Psoas muscle (tissue), 8 donors: ENCODE results near the gene RRP1B. TPM values are rescaled to one million over a fixed set of nuclear protein-coding genes. Genes with fewer than 3 reads are reported as not detected.

Experiments used
- ATAC-seq, 4 donors: fragments of 200-7000 bp; cut with Tn5 transposase; one replicate each; pipeline ENCODE4 v1.9.1; 2020; ENCODE audit warnings: moderate library complexity in 3 of 4, mild to moderate bottlenecking in 2 of 4
- DNase-seq, 2 donors: peaks; one replicate each; pipeline ENCODE4 v3.0.0-alpha.2; 2020
- H3K27ac ChIP-seq: fragments of 200-600 bp; one replicate; pipeline ENCODE4 v1.8.0; 2022
- H3K27me3 ChIP-seq, 3 donors: fragments of 200-600 bp in 1 of 3; one replicate each; pipeline versions ENCODE4 v1.6.1 to v1.8.0; 2013 to 2022; ENCODE audit warnings: low read length in 2 of 3, mild to moderate bottlenecking in 2 of 3, moderate library complexity in 1 of 3; ENCODE audit not compliant: insufficient read depth in 3 of 3
- H3K36me3 ChIP-seq, 2 donors: fragments of 200-600 bp in 1 of 2; one replicate each; pipeline versions ENCODE4 v1.6.1 to v1.8.0; 2013 to 2022; ENCODE audit warnings: low read depth in 1 of 2, mild to moderate bottlenecking in 1 of 2, moderate library complexity in 1 of 2; ENCODE audit not compliant: insufficient read depth in 1 of 2
- H3K4me1 ChIP-seq: fragments of 200-600 bp; one replicate; pipeline ENCODE4 v1.8.0; 2022
- H3K4me3 ChIP-seq: fragments of 200-600 bp; one replicate; pipeline ENCODE4 v1.8.0; 2022; ENCODE audit warnings: mild to moderate bottlenecking
- H3K9me3 ChIP-seq: fragments of 200-600 bp; one replicate; pipeline ENCODE4 v1.8.0; 2022
- CTCF ChIP-seq: fragments of 200-600 bp; IDR thresholded peaks from one replicate; pipeline ENCODE4 v1.8.0; 2022; ENCODE audit warnings: antibody characterized with exemption
- WGBS, 3 donors: extraction: QIAGEN DNeasy Blood & Tissue Kit; methylation state at CpG; one replicate each; pipeline versions ENCODE4 v1.1.6 to v1.1.7; 2013; 5-methylcytosine and 5-hydroxymethylcytosine counted together
- intact Hi-C, 2 donors: fragments of 100-400 bp; cut with DNase I; formaldehyde crosslinking; loops; one replicate each; pipeline versions ENCODE4 v1.11.0 to v1.14.2; 2022
- polyA plus RNA-seq, 3 donors: library from polyadenylated mRNA; stranded (reverse); fragments of 200-250 nt; gene quantifications; one replicate each; pipeline ENCODE4 v1.2.3, GENCODE V29; 2013
- total RNA-seq, 4 donors: library from RNA; stranded (reverse); fragmentation: NEBNext Ultra II Directional in 2 of 4; extraction: Animal tissue kit (Norgen Biotek cat#: 25700) in 2 of 4; gene quantifications; one replicate each; pipeline versions ENCODE4 v1.2.1 to v1.2.4, GENCODE V29; 2021 to 2023
- donor health status: healthy with polysubstance abuse.
- donor health status: DM: no; HTN: no; CAD: no; lungs with moderate emphysema.
- donor health status: Bipolar disorder and iron deficiency.
- donor health status: healthy.
- donor health status: DM: yes; HTN: yes; CAD: no.
- donor health status: DM: no; HTN: no; CAD: no.
- donor health status: DM: no; HTN: no; CAD: no.
- donor health status: DM: yes; HTN: yes; CAD: no.

RRP1B gene
- total and polyA plus RNA-seq, 7 donors, result 6.0 to 21.6 (median 20.2) TPM

- DNase-seq (peak; percentile 12 to 48), ATAC-seq (no peak)
- Histone ChIP-seq H3K27me3 (no peaks in the 10 kb centered on the region), H3K4me1 (peaks cover 23% of the 10 kb centered on the region), H3K9me3 (no peaks in the 10 kb centered on the region), H3K36me3 (no peaks in the 10 kb centered on the region), H3K4me3 (no peak overlapping the region), H3K27ac (no peak overlapping the region)
- intact Hi-C loops, result loop anchor here in 1 of 2 donors (5.0 kb wide), 1 partner anchor 60 kb away; the partner anchor contains the start of gene CSTB
- TF ChIP-seq CTCF, result no peak
- 85 to 86% (median 85%) methylated on average over 13 of the region's 13 CpGs for WGBS, 3 donors
Measured at GRCh38 chr21:43717166-43717853, 58.0 kb downstream of the RRP1B start.

GRCh38 chr21:43717967-43718871 lies 58.9 kb downstream of the RRP1B start:
- TF ChIP-seq CTCF, result no peak
- Histone ChIP-seq H3K4me1 (peaks cover 16% of the 10 kb centered on the region), H3K36me3 (peaks cover 0 to 2% of the 10 kb centered on the region in 2 donors), H3K4me3 (peak overlapping the region; percentile 85), H3K27ac (peak overlapping the region; percentile 86), H3K27me3 (no peaks in the 10 kb centered on the region), H3K9me3 (no peaks in the 10 kb centered on the region)
- DNase-seq (peak; percentile 41 to 59), ATAC-seq (peak in 3 of 4 donors; percentile 5 to 20 (median 8))
- WGBS, 3 donors, result 27 to 45% (median 38%) methylated on average over 39 to 70 of the region's 70 CpGs
- intact Hi-C loops, result loop anchor here in 1 of 2 donors (5.0 kb wide), 1 partner anchor 59 kb away; the partner anchor contains the start of gene CSTB

GRCh38 chr21:43718872-43719747 lies 59.8 kb downstream of the RRP1B start, which contains the start of gene PDXK:
PDXK (plus strand) TSS chr21:43719129; CDS start chr21:43719295, 166 bp downstream.
- 0 to 1% (median 0%) methylated on average over 25 to 117 of the region's 117 CpGs for WGBS, 3 donors
- DNase-seq (peak; percentile 87 to 91), ATAC-seq (peak; percentile 91 to 93 (median 92))
- intact Hi-C loops, result loop anchor here in 1 of 2 donors (5.0 kb wide), 1 partner anchor 58 kb away; the partner anchor contains the start of gene CSTB
- TF ChIP-seq CTCF, result no peak
- peak within 1 kb of the TSS; percentile 85 for H3K4me3 ChIP-seq
- no peaks in the 10 kb centered on the region for H3K27me3 ChIP-seq
- peaks cover 0 to 11% of the 10 kb centered on the region in 2 donors for H3K36me3 ChIP-seq
- H3K9me3 ChIP-seq, result no peaks in the 10 kb centered on the region
- H3K4me1 ChIP-seq, result peaks cover 16% of the 10 kb centered on the region
- H3K27ac ChIP-seq, result peak within 1 kb of the TSS; percentile 86
